ENCODE results near the gene MUCL3. TPM values are rescaled to one million over a fixed set of nuclear protein-coding genes. Genes with fewer than 3 reads are reported as not detected.
"Not testable (repeated sequence)": the region's sequence is repeated elsewhere in the genome, so short reads cannot be mapped to it uniquely, and the experiment has no call there.

The MUCL3 gene
- total RNA-seq, 2 experiments from 2014 or later = not detected

DNA sequence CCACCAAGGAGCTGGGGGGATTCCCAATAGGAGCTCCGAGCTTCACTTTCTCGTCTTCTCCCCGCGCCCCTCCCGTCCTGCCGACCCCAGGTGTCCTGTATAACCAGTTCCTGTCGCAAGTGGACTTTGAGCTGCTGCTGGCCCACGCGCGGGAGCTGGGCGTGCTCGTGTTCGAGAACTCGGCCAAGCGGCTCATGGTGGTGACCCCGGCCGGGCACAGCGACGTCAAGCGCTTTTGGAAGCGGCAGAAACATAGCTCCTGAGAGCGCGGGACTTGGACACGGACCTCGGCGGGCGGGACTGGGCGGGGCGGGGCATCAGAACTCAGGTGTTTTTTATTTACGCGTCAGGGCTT lies 27.1 kb upstream of the MUCL3 start:
- ATAC-seq (no peak), DNase-seq (no peak)
- POLR2A ChIA-PET = interaction anchor here (0.9 kb wide), 1 partner anchor 85 kb away, joined by 3 read pairs; no protein-coding TSS in a partner anchor
- Mint-ChIP-seq H3K4me1 (peaks cover 29% of the 10 kb centered on the region), H3K36me3 (ENCODE audit: low read depth) (peaks cover 48% of the 10 kb centered on the region), H3K4me3 (peak overlapping the region; percentile 87), H3K27ac (peak overlapping the region; percentile 95), H3K9me3 (ENCODE audit: low read depth) (no peaks in the 10 kb centered on the region), H3K27me3 (no peaks in the 10 kb centered on the region)
- intact Hi-C loops (cut with DNase I, micrococcal nuclease) = loop anchor here (1.0 to 5.0 kb wide), 8 partner anchors 85 to 701 kb away; partner anchors contain the start of genes C6orf136 (in 1 of the 2), GNL1 (in 1 of the 2), IER3 (in 1 of the 2) and PRR3 (in 1 of the 2)
- CTCF ChIA-PET = interaction anchor here (0.6 to 7.4 kb wide), 25 partner anchors 8 to 1222 kb away, joined by 3 to 92 read pairs (median 4); no protein-coding TSS in a partner anchor

DNA sequence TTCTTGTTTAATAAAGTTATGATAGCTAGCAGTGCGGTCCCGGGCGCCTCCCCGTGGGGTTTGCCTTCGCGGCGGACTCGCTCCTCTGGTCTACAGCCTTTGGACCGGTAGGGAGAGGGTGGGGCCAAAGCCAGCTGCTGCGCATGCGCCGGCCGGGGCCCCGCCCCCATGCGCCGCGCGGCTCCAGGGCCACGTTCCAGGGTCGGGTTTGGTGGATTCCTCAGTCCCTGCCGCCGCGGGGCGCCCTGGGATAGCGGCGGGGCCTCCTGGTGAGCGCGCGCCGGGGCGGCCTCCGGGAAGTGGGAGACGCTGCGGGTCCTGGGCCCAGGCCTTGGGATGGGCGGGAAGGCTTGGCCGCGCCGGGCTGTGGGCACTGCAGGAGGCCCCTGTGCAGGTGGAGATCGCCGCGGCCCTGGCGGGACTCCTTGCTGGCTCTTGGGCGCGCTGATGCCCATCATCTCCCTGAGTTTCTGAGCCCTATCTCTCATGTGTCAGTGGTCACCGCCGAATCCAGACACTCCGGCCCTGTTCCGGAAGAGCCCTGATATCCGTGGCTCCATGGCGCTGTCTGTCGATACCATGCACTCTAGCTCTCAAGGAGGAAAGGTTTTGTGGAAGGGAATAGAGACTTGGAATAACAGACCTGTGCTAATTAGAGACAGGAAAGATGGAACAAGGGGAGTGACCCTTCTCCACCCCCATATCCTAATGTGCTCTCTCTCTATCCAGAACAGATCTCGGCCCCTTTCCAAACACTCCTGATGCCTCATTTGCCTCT lies 26.5 kb upstream of the MUCL3 start, which contains the start of gene VARS2:
Gene VARS2 (plus strand): TSS at position 163 of the 778 bp plus-strand sequence. CDS start 599 bp downstream, at position 762.
- peak within 1 kb of the TSS; percentile 95 for H3K27ac Mint-ChIP-seq
- no peaks in the 10 kb centered on the region for H3K9me3 Mint-ChIP-seq (ENCODE audit: low read depth)
- H3K36me3 Mint-ChIP-seq (ENCODE audit: low read depth) = peaks cover 50% of the 10 kb centered on the region
- POLR2A ChIA-PET = interaction anchor here (0.9 kb wide), 1 partner anchor 86 kb away, joined by 3 read pairs; no protein-coding TSS in a partner anchor
- H3K4me1 Mint-ChIP-seq = peaks cover 24% of the 10 kb centered on the region
- CTCF ChIA-PET = interaction anchor here (0.6 to 7.4 kb wide), 24 partner anchors 8 to 627 kb away, joined by 3 to 92 read pairs (median 4); partner anchors contain the start of gene DDX39B
- intact Hi-C loops (cut with DNase I, micrococcal nuclease) = loop anchor here (1.0 to 5.0 kb wide), 8 partner anchors 86 to 702 kb away; partner anchors contain the start of genes C6orf136 (in 1 of the 2), GNL1 (in 1 of the 2), IER3 (in 1 of the 2) and PRR3 (in 1 of the 2)
- H3K27me3 Mint-ChIP-seq = no peaks in the 10 kb centered on the region
- H3K4me3 Mint-ChIP-seq = peak within 1 kb of the TSS; percentile 87
- DNase-seq (peak; percentile 92), ATAC-seq (peak; percentile 98)

DNA sequence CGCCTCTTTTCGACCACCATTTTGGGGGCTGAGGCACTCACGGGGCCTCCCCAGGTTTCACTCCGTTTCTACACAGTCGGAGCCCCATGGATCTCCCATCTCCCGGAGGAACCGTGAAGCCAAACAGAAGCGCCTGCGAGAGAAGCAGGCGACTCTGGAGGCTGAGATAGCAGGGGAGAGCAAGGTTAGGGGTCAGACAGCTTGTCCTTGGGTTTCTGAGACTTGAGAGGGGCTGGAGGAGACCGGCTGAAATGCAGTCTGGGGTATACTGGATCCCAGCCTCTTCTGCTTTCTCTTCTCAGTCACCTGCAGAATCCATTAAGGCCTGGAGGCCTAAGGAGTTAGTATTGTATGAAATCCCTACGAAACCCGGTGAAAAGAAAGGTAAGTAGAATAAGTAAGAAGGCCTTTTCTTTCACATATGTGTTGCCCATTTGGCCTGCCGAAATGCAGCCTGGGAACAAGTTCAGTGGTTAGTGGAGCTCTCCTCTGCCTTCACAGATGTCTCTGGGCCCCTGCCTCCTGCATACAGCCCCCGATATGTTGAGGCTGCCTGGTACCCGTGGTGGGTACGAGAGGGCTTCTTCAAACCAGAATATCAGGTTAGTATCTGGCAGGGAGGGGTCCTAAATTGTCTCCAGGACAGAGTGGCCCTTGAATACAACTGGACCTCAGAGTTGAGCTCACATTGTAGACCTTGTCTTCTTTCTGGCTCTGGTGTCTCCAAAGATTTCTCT lies 25.8 kb upstream of the MUCL3 start:
- intact Hi-C loops (cut with DNase I, micrococcal nuclease) = loop anchor here (1.0 to 5.0 kb wide), 13 partner anchors 87 to 703 kb away; partner anchors contain the start of genes C6orf136 (in 1 of the 2), GNL1 (in 1 of the 2), IER3 (in 1 of the 2) and PRR3 (in 1 of the 2)
- no peak for ATAC-seq
- no peaks in the 10 kb centered on the region for H3K9me3 Mint-ChIP-seq (ENCODE audit: low read depth)
- DNase-seq = peak; percentile 17
- H3K4me1 Mint-ChIP-seq = peaks cover 22% of the 10 kb centered on the region
- H3K27ac Mint-ChIP-seq = peak overlapping the region; percentile 95
- peak overlapping the region; percentile 87 for H3K4me3 Mint-ChIP-seq
- H3K36me3 Mint-ChIP-seq (ENCODE audit: low read depth) = peaks cover 53% of the 10 kb centered on the region
- H3K27me3 Mint-ChIP-seq = no peaks in the 10 kb centered on the region
- ChIA-PET POLR2A (interaction anchor here (0.7 kb wide), 1 partner anchor 228 kb away, joined by 4 read pairs; no protein-coding TSS in a partner anchor), CTCF (interaction anchor here (0.6 to 7.4 kb wide), 21 partner anchors 11 to 243 kb away, joined by 3 to 92 read pairs (median 4); partner anchors contain the start of gene CCHCR1)

DNA sequence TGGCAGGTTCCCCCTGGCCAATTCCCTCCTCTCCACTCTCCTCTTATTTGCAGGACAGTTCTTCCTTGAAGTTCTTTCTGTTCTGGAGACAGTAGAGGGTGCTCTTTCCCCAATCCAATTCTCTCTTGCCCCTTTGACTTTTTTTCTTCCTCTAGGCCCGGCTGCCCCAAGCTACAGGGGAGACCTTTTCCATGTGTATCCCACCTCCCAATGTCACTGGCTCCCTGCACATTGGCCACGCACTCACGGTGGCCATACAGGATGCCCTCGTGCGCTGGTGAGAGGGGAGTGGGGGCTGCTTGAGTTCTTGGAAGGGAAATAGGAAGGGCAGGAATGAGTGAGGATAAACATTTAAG lies 25.2 kb upstream of the MUCL3 start:
- H3K27me3 Mint-ChIP-seq = no peaks in the 10 kb centered on the region
- H3K4me1 Mint-ChIP-seq = peaks cover 22% of the 10 kb centered on the region
- H3K9me3 Mint-ChIP-seq (ENCODE audit: low read depth) = no peaks in the 10 kb centered on the region
- CTCF ChIA-PET = interaction anchor here (0.6 to 7.4 kb wide), 20 partner anchors 10 to 242 kb away, joined by 3 to 92 read pairs (median 3); partner anchors contain the start of gene CCHCR1
- peaks cover 52% of the 10 kb centered on the region for H3K36me3 Mint-ChIP-seq (ENCODE audit: low read depth)
- POLR2A ChIA-PET = interaction anchor here (0.7 to 0.8 kb wide), 2 partner anchors 164 to 228 kb away, joined by 3 to 4 read pairs; no protein-coding TSS in a partner anchor
- no peak overlapping the region for H3K27ac Mint-ChIP-seq
- intact Hi-C loops (cut with DNase I, micrococcal nuclease) = loop anchor here (1.0 to 5.0 kb wide), 9 partner anchors 127 to 359 kb away; partner anchors contain the start of genes GNL1 (in 1 of the 2) and PRR3 (in 1 of the 2)
- no peak for ATAC-seq
- H3K4me3 Mint-ChIP-seq = peak overlapping the region; percentile 87
- peak; percentile 25 for DNase-seq

DNA sequence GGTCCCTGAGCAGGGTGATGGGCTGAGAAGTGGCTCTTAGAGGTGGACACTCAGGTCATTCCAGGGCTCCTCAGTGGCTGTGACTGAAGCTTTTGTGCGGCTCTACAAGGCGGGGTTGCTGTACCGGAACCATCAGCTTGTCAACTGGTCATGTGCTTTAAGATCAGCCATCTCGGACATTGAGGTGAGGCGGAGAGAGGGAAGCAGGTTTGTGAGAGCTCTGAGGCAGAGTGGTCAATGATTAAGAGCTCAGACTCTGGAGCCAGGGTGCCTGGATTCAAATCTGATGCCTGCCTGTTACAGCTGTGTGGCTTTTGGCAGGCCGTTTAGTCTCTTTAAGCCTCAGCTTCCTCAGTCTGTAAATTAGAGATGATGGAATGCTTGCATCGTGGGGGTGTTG lies 23.7 kb upstream of the MUCL3 start:
- DNase-seq = no peak
- intact Hi-C loops (cut with DNase I, micrococcal nuclease) = loop anchor here in 1 of 2 experiments (5.0 kb wide), 1 partner anchor 140 kb away; no protein-coding TSS in a partner anchor
- H3K27me3 Mint-ChIP-seq = no peaks in the 10 kb centered on the region

DNA sequence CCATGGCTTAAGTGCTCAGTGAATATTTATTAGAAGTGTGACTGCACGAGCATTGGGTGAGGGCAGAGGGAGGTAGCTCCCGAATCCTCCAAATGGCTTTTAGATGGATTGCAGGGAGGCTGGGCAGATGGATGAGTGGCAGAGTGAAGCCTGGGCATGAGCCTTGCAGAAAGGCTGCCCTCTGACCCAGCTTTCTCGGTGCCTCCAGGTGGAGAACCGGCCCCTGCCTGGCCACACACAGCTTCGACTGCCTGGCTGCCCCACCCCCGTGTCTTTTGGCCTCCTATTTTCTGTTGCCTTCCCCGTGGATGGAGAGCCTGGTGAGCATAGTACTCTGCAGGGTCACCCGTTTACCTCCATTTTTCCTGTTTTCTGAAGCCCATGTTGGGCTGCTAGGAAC lies 23.3 kb upstream of the MUCL3 start:
- H3K4me3 Mint-ChIP-seq = no peak overlapping the region

More for the DNA sequence above, 23.7 kb upstream of the MUCL3 start:
- no peak for ATAC-seq
- Mint-ChIP-seq H3K9me3 (ENCODE audit: low read depth) (no peaks in the 10 kb centered on the region), H3K4me3 (no peak overlapping the region), H3K36me3 (ENCODE audit: low read depth) (peaks cover 52% of the 10 kb centered on the region), H3K4me1 (peaks cover 22% of the 10 kb centered on the region), H3K27ac (no peak overlapping the region)
- CTCF ChIA-PET = interaction anchor here (0.5 to 7.4 kb wide), 10 partner anchors 9 to 251 kb away, joined by 3 to 92 read pairs (median 3); no protein-coding TSS in a partner anchor
- POLR2A ChIA-PET = no interaction called here

DNA sequence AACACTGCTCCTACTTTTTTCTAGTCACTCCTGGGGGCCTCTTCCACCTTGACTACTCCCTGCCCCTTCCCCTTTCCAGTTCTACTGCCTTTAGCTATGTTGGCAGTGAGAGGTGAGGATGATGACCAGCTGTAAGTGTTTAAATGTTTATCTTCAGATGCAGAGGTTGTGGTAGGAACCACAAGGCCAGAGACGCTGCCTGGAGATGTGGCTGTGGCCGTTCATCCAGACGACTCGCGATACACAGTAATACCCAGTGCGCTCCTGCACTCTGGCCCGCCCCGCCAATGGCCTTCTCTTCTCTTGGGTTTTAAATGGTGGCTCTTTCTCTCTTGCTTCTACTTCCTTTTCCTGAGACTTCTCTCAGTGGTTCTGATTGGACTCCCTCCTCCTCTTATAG lies 22.1 kb upstream of the MUCL3 start:
- ATAC-seq = no peak
- H3K36me3 Mint-ChIP-seq (ENCODE audit: low read depth) = peaks cover 50% of the 10 kb centered on the region
- H3K4me3 Mint-ChIP-seq = no peak overlapping the region
- H3K27ac Mint-ChIP-seq = no peak overlapping the region
- DNase-seq = no peak
- no peaks in the 10 kb centered on the region for H3K27me3 Mint-ChIP-seq
- ChIA-PET POLR2A (interaction anchor here (0.7 kb wide), 1 partner anchor 88 kb away, joined by 5 read pairs; no protein-coding TSS in a partner anchor), CTCF (interaction anchor here (0.7 to 1.4 kb wide), 6 partner anchors 120 to 436 kb away, joined by 3 to 6 read pairs (median 4); no protein-coding TSS in a partner anchor)
- intact Hi-C loops (cut with DNase I, micrococcal nuclease) = loop anchor here in 1 of 2 experiments (5.0 kb wide), 1 partner anchor 139 kb away; no protein-coding TSS in a partner anchor
- H3K9me3 Mint-ChIP-seq (ENCODE audit: low read depth) = no peaks in the 10 kb centered on the region
- H3K4me1 Mint-ChIP-seq = peaks cover 17% of the 10 kb centered on the region

More for the DNA sequence above, 23.3 kb upstream of the MUCL3 start:
- intact Hi-C loops (cut with DNase I, micrococcal nuclease) = loop anchor here in 1 of 2 experiments (5.0 kb wide), 1 partner anchor 140 kb away; no protein-coding TSS in a partner anchor
- H3K27me3 Mint-ChIP-seq = no peaks in the 10 kb centered on the region
- peaks cover 52% of the 10 kb centered on the region for H3K36me3 Mint-ChIP-seq (ENCODE audit: low read depth)
- no peaks in the 10 kb centered on the region for H3K9me3 Mint-ChIP-seq (ENCODE audit: low read depth)
- peaks cover 22% of the 10 kb centered on the region for H3K4me1 Mint-ChIP-seq
- ATAC-seq (no peak), DNase-seq (no peak)
- H3K27ac Mint-ChIP-seq = no peak overlapping the region
- POLR2A ChIA-PET = no interaction called here
- CTCF ChIA-PET = interaction anchor here (0.5 to 7.4 kb wide), 9 partner anchors 9 to 251 kb away, joined by 3 to 92 read pairs (median 3); no protein-coding TSS in a partner anchor

DNA sequence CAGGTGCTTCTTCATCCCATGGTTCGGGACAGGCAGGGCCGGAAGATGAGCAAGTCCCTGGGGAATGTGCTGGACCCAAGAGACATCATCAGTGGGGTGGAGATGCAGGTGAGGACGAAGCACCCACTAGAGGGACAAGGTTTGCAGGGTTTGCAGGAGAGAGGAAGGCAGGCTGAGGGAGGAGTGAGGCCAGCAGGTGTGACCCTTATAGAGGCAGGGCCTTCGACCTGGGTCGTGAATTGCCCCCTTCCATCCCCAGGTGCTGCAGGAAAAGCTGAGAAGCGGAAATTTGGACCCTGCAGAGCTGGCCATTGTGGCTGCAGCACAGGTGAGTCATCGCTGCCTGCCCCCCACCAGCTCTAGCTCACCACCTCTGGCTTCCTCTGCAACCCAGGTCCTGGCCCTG lies 18.3 kb upstream of the MUCL3 start:
- Mint-ChIP-seq H3K27me3 (no peaks in the 10 kb centered on the region), H3K4me3 (no peak overlapping the region), H3K27ac (no peak overlapping the region), H3K36me3 (ENCODE audit: low read depth) (peaks cover 42% of the 10 kb centered on the region), H3K9me3 (ENCODE audit: low read depth) (no peaks in the 10 kb centered on the region), H3K4me1 (no peaks in the 10 kb centered on the region)
- ChIA-PET CTCF (interaction anchor here (0.6 kb wide), 1 partner anchor 148 kb away, joined by 4 read pairs; no protein-coding TSS in a partner anchor), POLR2A (interaction anchor here (0.7 kb wide), 1 partner anchor 332 kb away, joined by 3 read pairs; no protein-coding TSS in a partner anchor)
- no peak for ATAC-seq
- intact Hi-C loops (cut with DNase I, micrococcal nuclease) = no loop called here
- DNase-seq = no peak

DNA sequence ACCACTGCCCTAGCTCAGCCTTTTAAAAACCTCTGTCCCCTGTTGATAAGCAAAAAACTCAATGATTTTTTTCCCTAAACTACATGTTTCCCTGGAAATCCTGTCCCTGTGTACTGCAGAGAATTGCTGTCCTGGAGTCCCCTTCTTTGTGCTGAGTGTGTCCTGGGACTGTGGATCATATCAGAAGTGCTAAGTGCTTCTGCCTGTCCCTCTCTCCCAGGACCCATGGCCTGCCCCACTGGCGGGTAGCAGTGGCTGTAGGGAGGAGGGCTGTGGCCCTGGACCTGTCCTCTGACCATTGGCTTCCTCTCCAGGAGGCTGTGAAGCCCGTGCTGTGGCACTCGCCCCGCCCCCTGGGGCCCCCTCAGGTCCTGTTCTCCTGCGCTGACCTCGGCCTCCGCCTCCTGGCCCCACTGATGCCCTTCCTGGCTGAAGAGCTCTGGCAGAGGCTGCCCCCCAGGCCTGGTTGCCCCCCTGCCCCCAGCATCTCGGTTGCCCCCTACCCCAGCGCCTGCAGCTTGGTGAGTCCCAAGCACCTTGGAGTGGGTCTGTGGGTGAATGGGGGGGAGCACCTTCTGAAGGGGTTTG lies 16.6 kb upstream of the MUCL3 start:
- ATAC-seq; H3K9me3 Mint-ChIP-seq (ENCODE audit: low read depth); DNase-seq; H3K27ac Mint-ChIP-seq; intact Hi-C loops (cut with DNase I, micrococcal nuclease); H3K4me3 Mint-ChIP-seq; POLR2A ChIA-PET; H3K4me1 Mint-ChIP-seq; H3K27me3 Mint-ChIP-seq: not testable (repeated sequence)
- H3K36me3 Mint-ChIP-seq (ENCODE audit: low read depth) = peaks cover 49% of the 10 kb centered on the region
- CTCF ChIA-PET = interaction anchor here (1.2 kb wide), 1 partner anchor 145 kb away, joined by 3 read pairs; no protein-coding TSS in a partner anchor

DNA sequence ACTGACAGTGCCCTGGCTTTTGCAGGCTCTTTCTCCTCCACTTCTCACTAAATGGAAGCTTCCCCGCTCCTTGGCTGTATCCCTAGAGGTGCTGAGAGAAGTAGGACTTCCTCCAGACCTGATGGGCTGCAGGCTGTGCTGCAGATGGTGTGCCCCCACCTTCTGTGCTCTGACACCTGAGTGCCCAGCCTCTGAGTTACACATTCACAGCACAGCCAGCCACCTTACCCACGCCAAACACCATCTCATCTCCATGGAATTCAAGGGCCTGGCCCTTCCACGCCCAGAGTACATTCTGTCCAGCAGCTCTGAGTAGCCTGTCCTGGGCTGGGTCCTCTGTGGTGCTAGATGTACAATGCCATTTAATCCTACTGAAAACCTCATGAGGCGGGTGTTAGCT lies 14.1 kb upstream of the MUCL3 start:
- intact Hi-C loops (cut with DNase I, micrococcal nuclease) = no loop called here
- ChIA-PET CTCF (interaction anchor here (0.8 to 1.9 kb wide), 3 partner anchors 9 to 202 kb away, joined by 3 to 12 read pairs (median 3); partner anchors contain the start of gene VARS2), POLR2A (no interaction called here)
- no peaks in the 10 kb centered on the region for H3K27me3 Mint-ChIP-seq
- H3K4me3 Mint-ChIP-seq = no peak overlapping the region
- peaks cover 10% of the 10 kb centered on the region for H3K9me3 Mint-ChIP-seq (ENCODE audit: low read depth)
- ATAC-seq (no peak), DNase-seq (no peak)
- H3K27ac Mint-ChIP-seq = no peak overlapping the region
- no peaks in the 10 kb centered on the region for H3K4me1 Mint-ChIP-seq
- peaks cover 38% of the 10 kb centered on the region for H3K36me3 Mint-ChIP-seq (ENCODE audit: low read depth)

Measured in activated CD4-positive, alpha-beta T cell treated with anti-CD3 and anti-CD28 coated beads for 36 hours (primary cell).